ENCODE data around the gene RALGPS1.
A peak's percentile ranks its signal among the peaks of the same experiment; 100 is the strongest.

Gene RALGPS1

GRCh38 chr9:126907058-126907457 is 7.5 kb upstream of the RALGPS1 start:
- no peak for DNase-seq

- peak; percentile 74 for DNase-seq
These were observed 767 bp downstream of the RALGPS1 start for GRCh38 chr9:126915281-126915816.

- DNase-seq, result no peak
These were observed 1.4 kb downstream of the RALGPS1 start for GRCh38 chr9:126915846-126916543.

- DNase-seq, result no peak
These were observed 2.3 kb downstream of the RALGPS1 start for GRCh38 chr9:126916909-126917308.

GRCh38 chr9:126919193-126919592 is 4.6 kb downstream of the RALGPS1 start:
- no peak for DNase-seq

- DNase-seq, result no peak
These were observed 11.3 kb downstream of the RALGPS1 start for GRCh38 chr9:126925876-126926275.

GRCh38 chr9:126926364-126926763 is 11.8 kb downstream of the RALGPS1 start:
- DNase-seq, result no peak

GRCh38 chr9:126927419-126927818 is 12.8 kb downstream of the RALGPS1 start:
- peak; percentile 41 for DNase-seq

- no peak for DNase-seq
These were observed 18.3 kb downstream of the RALGPS1 start for GRCh38 chr9:126932871-126933321.

- DNase-seq, result no peak
These were observed 18.9 kb downstream of the RALGPS1 start for GRCh38 chr9:126933334-126933980.

- DNase-seq, result no peak
These were observed 19.9 kb downstream of the RALGPS1 start for GRCh38 chr9:126934441-126934840.

GRCh38 chr9:126935630-126936029 is 21.0 kb downstream of the RALGPS1 start:
- no peak for DNase-seq

GRCh38 chr9:126937444-126937843 is 22.9 kb downstream of the RALGPS1 start:
- DNase-seq, result no peak

- DNase-seq, result no peak
These were observed 23.7 kb downstream of the RALGPS1 start for GRCh38 chr9:126938327-126938726.

GRCh38 chr9:126939821-126940221 is 25.2 kb downstream of the RALGPS1 start:
- DNase-seq, result no peak

GRCh38 chr9:126942399-126942798 is 27.8 kb downstream of the RALGPS1 start:
- DNase-seq, result no peak

- no peak for DNase-seq
These were observed 31.1 kb downstream of the RALGPS1 start for GRCh38 chr9:126945682-126946081.

GRCh38 chr9:126947529-126947928 is 32.9 kb downstream of the RALGPS1 start:
- DNase-seq, result no peak

GRCh38 chr9:126952205-126952977 is 37.8 kb downstream of the RALGPS1 start:
- no peak for DNase-seq

- DNase-seq, result no peak
These were observed 38.6 kb downstream of the RALGPS1 start for GRCh38 chr9:126953041-126953809.

- no peak for DNase-seq
These were observed 41.2 kb downstream of the RALGPS1 start for GRCh38 chr9:126955811-126956210.

- no peak for DNase-seq
These were observed 42.5 kb downstream of the RALGPS1 start for GRCh38 chr9:126956917-126957686.

Measured in NCI-H1436 (cell line).